ENCODE measurements around the gene CDKN1B.
A peak's percentile ranks its signal among the peaks of the same experiment; 100 is the strongest.

DNA sequence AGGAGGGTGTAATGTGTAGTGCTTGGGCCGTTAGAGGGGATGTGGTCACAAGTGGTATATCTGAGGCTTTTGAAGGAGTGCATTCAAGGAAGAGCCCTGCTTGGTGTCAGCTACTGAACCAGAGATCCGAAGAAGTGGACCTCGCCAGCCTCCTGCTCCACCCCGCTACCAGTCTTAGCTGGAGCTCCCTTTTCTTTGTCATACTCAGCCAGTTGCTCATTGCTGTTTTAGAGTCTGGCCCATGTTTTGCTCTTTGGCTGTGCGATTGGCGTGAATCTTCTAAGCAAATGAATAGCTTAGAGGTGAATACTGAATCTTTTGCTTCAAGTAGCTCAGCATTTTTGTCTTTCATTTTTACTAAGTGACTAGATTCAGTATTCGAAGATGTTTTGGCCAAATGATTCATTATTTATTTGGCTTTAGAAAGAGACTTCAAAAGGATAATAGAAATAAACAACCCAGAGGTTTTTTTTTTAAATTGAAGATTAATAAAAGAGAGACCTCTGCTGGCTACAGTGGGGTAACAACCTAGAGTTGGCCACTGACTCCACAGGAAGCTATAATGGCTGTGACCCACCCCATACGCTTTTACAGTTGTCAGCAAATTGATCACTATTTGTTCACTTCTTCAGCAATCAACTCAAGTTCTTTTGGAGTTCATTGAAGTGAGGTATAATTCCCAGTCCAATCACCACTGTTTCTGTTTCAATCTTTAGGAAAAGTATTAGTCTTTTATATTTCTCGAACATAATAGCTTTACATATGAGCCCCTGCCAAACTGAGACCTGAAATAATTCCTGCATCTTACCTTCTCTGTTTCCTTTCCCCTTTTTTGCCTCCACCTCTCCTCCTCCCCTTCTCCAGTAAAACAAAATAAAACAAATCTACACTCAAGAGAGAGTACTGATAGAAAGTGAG is 19.9 kb downstream of the CDKN1B start:
- TF ChIP-seq POLR2A (IDR thresholded peaks at IDR 0.05; ENCODE audit: borderline replicate concordance, extremely low read depth, insufficient read depth, insufficient read length) = no peak
- peak; percentile 59 for TF ChIP-seq RAD21 (IDR thresholded peaks at IDR 0.05; ENCODE audit: low read depth)
- TF ChIP-seq YY1 (IDR thresholded peaks at IDR 0.05; ENCODE audit: extremely low read depth, insufficient replicate concordance, low read depth, low read length) = no peak
- no peak for TF ChIP-seq EZH2phosphoT487 (IDR thresholded peaks at IDR 0.05; ENCODE audit: borderline replicate concordance)
- TF ChIP-seq, protein P1, sequence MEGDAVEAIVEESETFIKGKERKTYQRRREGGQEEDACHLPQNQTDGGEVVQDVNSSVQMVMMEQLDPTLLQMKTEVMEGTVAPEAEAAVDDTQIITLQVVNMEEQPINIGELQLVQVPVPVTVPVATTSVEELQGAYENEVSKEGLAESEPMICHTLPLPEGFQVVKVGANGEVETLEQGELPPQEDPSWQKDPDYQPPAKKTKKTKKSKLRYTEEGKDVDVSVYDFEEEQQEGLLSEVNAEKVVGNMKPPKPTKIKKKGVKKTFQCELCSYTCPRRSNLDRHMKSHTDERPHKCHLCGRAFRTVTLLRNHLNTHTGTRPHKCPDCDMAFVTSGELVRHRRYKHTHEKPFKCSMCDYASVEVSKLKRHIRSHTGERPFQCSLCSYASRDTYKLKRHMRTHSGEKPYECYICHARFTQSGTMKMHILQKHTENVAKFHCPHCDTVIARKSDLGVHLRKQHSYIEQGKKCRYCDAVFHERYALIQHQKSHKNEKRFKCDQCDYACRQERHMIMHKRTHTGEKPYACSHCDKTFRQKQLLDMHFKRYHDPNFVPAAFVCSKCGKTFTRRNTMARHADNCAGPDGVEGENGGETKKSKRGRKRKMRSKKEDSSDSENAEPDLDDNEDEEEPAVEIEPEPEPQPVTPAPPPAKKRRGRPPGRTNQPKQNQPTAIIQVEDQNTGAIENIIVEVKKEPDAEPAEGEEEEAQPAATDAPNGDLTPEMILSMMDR (IDR thresholded peaks at IDR 0.05 in 2 of 3, conservative IDR thresholded peaks at IDR 0.05 in 1 of 3; ENCODE audit: borderline replicate concordance in 1 of 3, insufficient read depth in 1 of 3, low read depth in 2 of 3, low read length in 2 of 3) = peak; percentile 40 to 68 (median 59); a peak in 5 of 6 replicates
- no peak for TF ChIP-seq EZH2 (IDR thresholded peaks at IDR 0.05)
- no peak for TF ChIP-seq SP1 (IDR thresholded peaks at IDR 0.05; ENCODE audit: low read depth)
- TF ChIP-seq JUND (IDR thresholded peaks at IDR 0.05) = no peak
- no peak for TF ChIP-seq MAX (IDR thresholded peaks at IDR 0.05)
- TF ChIP-seq ZNF274 (IDR thresholded peaks at IDR 0.05; ENCODE audit: low read depth, low read length) = no peak
